ENCODE measurements around the gene XPNPEP3.

XPNPEP3 gene

GRCh38 chr22:40939202-40939601 lies 82.3 kb downstream of the XPNPEP3 start:
- DNase-seq (ENCODE audit: low spot score), result no peak
- Histone ChIP-seq H3K4me3 (no peak overlapping the region), H3K27ac (no peak overlapping the region)
- TF ChIP-seq CTCF (IDR thresholded peaks at IDR 0.05), result no peak

GRCh38 chr22:40950962-40951794 lies 94.2 kb downstream of the XPNPEP3 start, which contains the start of gene RBX1:
Gene RBX1 (plus strand): TSS chr22:40951378. CDS start chr22:40951399, 21 bp downstream.
- TF ChIP-seq CTCF (IDR thresholded peaks at IDR 0.05), result no peak
- DNase-seq (ENCODE audit: low spot score), result peak; percentile 99
- Histone ChIP-seq H3K4me3 (peak within 1 kb of the TSS; percentile 84), H3K27ac (peak within 1 kb of the TSS; percentile 90 to 95)

- Histone ChIP-seq H3K27ac (peak overlapping the region; percentile 90 to 95), H3K4me3 (peak overlapping the region; percentile 84)
- no peak for DNase-seq (ENCODE audit: low spot score)
- no peak for TF ChIP-seq CTCF (IDR thresholded peaks at IDR 0.05)
Measured at GRCh38 chr22:40951795-40952605, 95.1 kb downstream of the XPNPEP3 start.

- H3K4me3 ChIP-seq, result no peak overlapping the region
- no peak overlapping the region for H3K27ac ChIP-seq
- TF ChIP-seq CTCF (IDR thresholded peaks at IDR 0.05), result no peak
- DNase-seq (ENCODE audit: low spot score), result no peak
Measured at GRCh38 chr22:40953471-40953870, 96.5 kb downstream of the XPNPEP3 start.

- no peak for TF ChIP-seq CTCF (IDR thresholded peaks at IDR 0.05)
- Histone ChIP-seq H3K4me3 (no peak overlapping the region), H3K27ac (no peak overlapping the region)
- DNase-seq (ENCODE audit: low spot score), result no peak
Measured at GRCh38 chr22:40954113-40954512, 97.2 kb downstream of the XPNPEP3 start.

GRCh38 chr22:40955571-40955970 lies 98.6 kb downstream of the XPNPEP3 start:
- H3K27ac ChIP-seq, result no peak overlapping the region
- DNase-seq (ENCODE audit: low spot score), result no peak
- no peak overlapping the region for H3K4me3 ChIP-seq
- TF ChIP-seq CTCF (IDR thresholded peaks at IDR 0.05), result no peak

All from coronary artery (tissue), 2 donors.